Nephron (organoid): ENCODE data around the gene HYLS1.

ENCODE experiments used
- H3K27ac Mint-ChIP-seq, 3 experiments: 2 replicates each; pipeline ENCODE4 v1.8.0; 2020; ENCODE audit warnings: mixed read lengths in 3 of 3, mild to moderate bottlenecking in 2 of 3, moderate library complexity in 1 of 3
- H3K27me3 Mint-ChIP-seq: 2 replicates; pipeline ENCODE4 v1.8.0; 2021; ENCODE audit warnings: low read depth, mild to moderate bottlenecking, moderate library complexity, mixed read lengths
- H3K36me3 Mint-ChIP-seq: 2 replicates; pipeline ENCODE4 v1.8.0; 2020; ENCODE audit warnings: low read depth, mixed read lengths
- H3K4me1 Mint-ChIP-seq: 2 replicates; pipeline ENCODE4 v1.8.0; 2020; ENCODE audit warnings: mixed read lengths
- H3K4me3 Mint-ChIP-seq, 3 experiments: 2 replicates each; pipeline ENCODE4 v1.8.0; 2020; ENCODE audit warnings: mild to moderate bottlenecking in 3 of 3, mixed read lengths in 3 of 3, moderate library complexity in 2 of 3
- H3K9me3 Mint-ChIP-seq: 2 replicates; pipeline ENCODE4 v1.8.0; 2020; ENCODE audit warnings: mixed read lengths
- CTCF ChIP-seq, 3 experiments: fragments of 200-600 bp; sonication (generic); IDR thresholded peaks; one replicate each; pipeline ENCODE4 v1.5.0; 2021; ENCODE audit warnings: antibody characterized with exemption in 3 of 3; ENCODE audit not compliant: unreplicated experiment in 3 of 3

The HYLS1 gene

GRCh38 chr11:125929445-125930075 lies 42.1 kb downstream of the HYLS1 start:
- no peaks in the 10 kb centered on the region for H3K36me3 Mint-ChIP-seq
- TF ChIP-seq CTCF (IDR thresholded peaks at IDR 0.05; ENCODE audit: unreplicated experiment in 3 of 3) = no peak
- no peak overlapping the region for H3K4me3 Mint-ChIP-seq
- peaks cover 54% of the 10 kb centered on the region for H3K4me1 Mint-ChIP-seq
- H3K27me3 Mint-ChIP-seq = peaks cover 8% of the 10 kb centered on the region
- no peaks in the 10 kb centered on the region for H3K9me3 Mint-ChIP-seq
- H3K27ac Mint-ChIP-seq = peak overlapping the region in 2 of 3 experiments; percentile 40 to 74

GRCh38 chr11:125930076-125930450 lies 42.6 kb downstream of the HYLS1 start:
- Mint-ChIP-seq H3K36me3 (no peaks in the 10 kb centered on the region), H3K4me3 (no peak overlapping the region), H3K9me3 (no peaks in the 10 kb centered on the region), H3K4me1 (peaks cover 53% of the 10 kb centered on the region), H3K27ac (peak overlapping the region in 1 of 3 experiments; percentile 40), H3K27me3 (peaks cover 8% of the 10 kb centered on the region)
- no peak for TF ChIP-seq CTCF (IDR thresholded peaks at IDR 0.05; ENCODE audit: unreplicated experiment in 3 of 3)

- peak overlapping the region; percentile 70 to 96 (median 94) for H3K27ac Mint-ChIP-seq
- no peaks in the 10 kb centered on the region for H3K9me3 Mint-ChIP-seq
- no peak for TF ChIP-seq CTCF (IDR thresholded peaks at IDR 0.05; ENCODE audit: unreplicated experiment in 3 of 3)
- H3K27me3 Mint-ChIP-seq = peaks cover 8% of the 10 kb centered on the region
- no peaks in the 10 kb centered on the region for H3K36me3 Mint-ChIP-seq
- H3K4me3 Mint-ChIP-seq = peak overlapping the region in 1 of 3 experiments; percentile 21
- peaks cover 53% of the 10 kb centered on the region for H3K4me1 Mint-ChIP-seq
Observed at GRCh38 chr11:125931116-125931515, 43.6 kb downstream of the HYLS1 start.

GRCh38 chr11:125931668-125932067 lies 44.2 kb downstream of the HYLS1 start:
- Mint-ChIP-seq H3K36me3 (no peaks in the 10 kb centered on the region), H3K27ac (peak overlapping the region; percentile 70 to 96 (median 94)), H3K9me3 (no peaks in the 10 kb centered on the region), H3K27me3 (peaks cover 8% of the 10 kb centered on the region), H3K4me3 (no peak overlapping the region), H3K4me1 (peaks cover 55% of the 10 kb centered on the region)
- TF ChIP-seq CTCF (IDR thresholded peaks at IDR 0.05; ENCODE audit: unreplicated experiment in 3 of 3) = no peak

- no peaks in the 10 kb centered on the region for H3K9me3 Mint-ChIP-seq
- peaks cover 8% of the 10 kb centered on the region for H3K27me3 Mint-ChIP-seq
- H3K4me3 Mint-ChIP-seq = no peak overlapping the region
- H3K36me3 Mint-ChIP-seq = no peaks in the 10 kb centered on the region
- peaks cover 52% of the 10 kb centered on the region for H3K4me1 Mint-ChIP-seq
- peak overlapping the region; percentile 70 to 96 (median 94) for H3K27ac Mint-ChIP-seq
- no peak for TF ChIP-seq CTCF (IDR thresholded peaks at IDR 0.05; ENCODE audit: unreplicated experiment in 3 of 3)
Observed at GRCh38 chr11:125932301-125932700, 44.8 kb downstream of the HYLS1 start.
